Tongue (tissue), 3 donors: Measurements from ENCODE around the gene EPHA10. TPM values are rescaled to one million over a fixed set of nuclear protein-coding genes. Genes with fewer than 3 reads are reported as not detected.

Source experiments
- DNase-seq: peaks from one replicate; pipeline ENCODE4 v3.0.0-alpha.2; 2015
- small RNA-seq: library from RNA; depleted of rRNA; stranded (forward); fragments of <200 nt; gene quantifications from one replicate; pipeline ENCODE3, GENCODE V24; 2014; ENCODE audit warnings: low replicate concordance
- total RNA-seq: library from RNA; depleted of rRNA; stranded (reverse); fragments of >200 nt; gene quantifications from one replicate; pipeline ENCODE4 v1.2.3, GENCODE V29; 2014

Gene EPHA10
- total RNA-seq, 1 donor from 2014 or later: not detected

GRCh38 chr1:37673920-37674319 lies 91.0 kb downstream of the EPHA10 start:
- DNase-seq: no peak

DNA sequence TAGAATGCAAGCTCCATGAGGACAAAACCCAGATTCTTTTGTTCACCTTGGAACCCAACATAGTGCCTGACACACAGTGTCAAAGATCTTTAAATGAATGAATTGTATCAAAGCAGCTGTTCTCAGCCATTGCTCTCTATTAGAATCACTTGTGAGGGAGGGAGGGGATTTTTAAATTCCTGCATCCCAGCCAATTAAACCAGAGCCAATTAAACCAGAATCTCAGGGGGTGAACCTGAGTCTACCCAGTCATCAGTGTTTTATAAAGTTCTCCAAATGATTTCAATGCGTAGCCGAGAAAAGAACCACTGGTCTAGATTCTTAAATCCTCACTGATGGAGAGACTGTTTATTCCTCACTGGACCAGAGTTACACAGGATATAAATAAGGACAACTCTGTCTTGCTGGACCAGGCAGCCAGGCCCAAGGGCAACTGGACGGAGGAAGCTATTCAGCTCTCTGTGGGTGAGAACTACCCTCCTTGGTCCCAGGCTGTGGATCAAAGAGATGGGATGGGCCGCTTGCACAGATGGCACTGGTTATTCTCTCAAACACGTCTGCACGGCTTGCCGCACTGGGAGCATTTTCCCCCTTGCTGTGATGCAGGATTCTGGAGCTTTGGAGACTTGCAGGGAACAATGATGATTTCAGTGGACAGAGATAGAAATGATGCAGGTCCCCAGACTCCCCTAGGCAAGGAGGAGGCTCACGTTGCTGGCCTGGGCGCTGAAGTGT lies 92.6 kb downstream of the EPHA10 start:
- DNase-seq: no peak

DNA sequence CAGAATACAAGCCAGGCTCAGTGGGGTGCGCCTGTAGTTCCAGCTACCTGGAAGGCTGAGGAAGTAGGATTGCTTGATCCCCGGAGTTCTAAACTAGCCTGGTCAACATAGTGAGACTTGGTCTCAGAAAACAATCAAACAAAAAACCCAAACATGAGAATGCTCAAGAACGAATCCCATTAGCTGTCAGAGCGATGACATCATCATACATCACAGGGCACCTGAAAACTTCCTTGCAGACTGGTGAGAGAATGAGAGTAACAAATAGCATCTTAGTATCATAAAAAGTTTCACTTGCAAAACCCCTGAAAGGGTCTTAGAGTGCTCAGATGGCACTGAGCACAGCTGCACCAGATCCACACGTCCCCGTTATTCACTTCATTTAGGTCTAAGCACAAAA lies 93.7 kb downstream of the EPHA10 start:
- DNase-seq: no peak

GRCh38 chr1:37670133-37670532 lies 94.8 kb downstream of the EPHA10 start:
- DNase-seq: no peak

GRCh38 chr1:37667023-37667671 lies 97.8 kb downstream of the EPHA10 start:
- DNase-seq: no peak

- no peak for DNase-seq
Measured at GRCh38 chr1:37666241-37666867, 98.6 kb downstream of the EPHA10 start.

Small RNA genes lying within 50 kb of the gene (small RNA-seq; reads per million reads assigned to genes)
- not detected for gene RF00019

Other genes starting within 250 kb of the EPHA10 start
- gene SNIP1, start 210.8 kb downstream of the EPHA10 start, total RNA-seq: 11.7 TPM
- gene DNALI1, start 208.2 kb downstream of the EPHA10 start, total RNA-seq: 1.6 TPM
- gene GNL2, start 169.2 kb downstream of the EPHA10 start, total RNA-seq: 38.7 TPM
- 2.5 TPM for gene RSPO1, start 130.2 kb downstream of the EPHA10 start, total RNA-seq
- 5.9 TPM for gene CDCA8, start 72.6 kb downstream of the EPHA10 start, total RNA-seq
- 4.6 TPM for gene MANEAL, start 28.7 kb upstream of the EPHA10 start, total RNA-seq
- 37.7 TPM for gene C1orf122, start 42.7 kb upstream of the EPHA10 start, total RNA-seq
- 10.7 TPM for gene YRDC, start 43.1 kb upstream of the EPHA10 start, total RNA-seq
- gene MTF1, start 94.5 kb upstream of the EPHA10 start, total RNA-seq: 5.7 TPM
- gene INPP5B, start 181.9 kb upstream of the EPHA10 start, total RNA-seq: 19.7 TPM
- 56.2 TPM for gene SF3A3, start 224.9 kb upstream of the EPHA10 start, total RNA-seq
- 96.5 TPM for gene FHL3, start 240.4 kb upstream of the EPHA10 start, total RNA-seq
- gene UTP11, start 247.6 kb upstream of the EPHA10 start, total RNA-seq: 85.3 TPM